Tibial nerve (tissue), 4 donors: ENCODE measurements around the gene CELF3.

Experiments used
- EP300 ChIP-seq, 2 donors: sonication (generic); formaldehyde crosslinking; IDR thresholded peaks; one replicate each; pipeline ENCODE4 v1.6.1; 2017; ENCODE audit warnings: antibody characterized with exemption in 2 of 2, mild to moderate bottlenecking in 1 of 2
- POLR2A ChIP-seq, 2 donors: fragments of 450-650 bp; IDR thresholded peaks; one replicate each; pipeline ENCODE4 v1.6.1; 2017; ENCODE audit warnings: antibody characterized with exemption in 2 of 2, mild to moderate bottlenecking in 2 of 2, moderate library complexity in 2 of 2
- TF ChIP-seq, protein P1 (sequence below), 5 experiments: fragments of 200-600 bp in 3 of 5; fragments of 450-650 bp in 2 of 5; sonication (generic) in 3 of 5; IDR thresholded peaks; one replicate each; pipeline ENCODE4 v1.5.1; 2016 to 2019; ENCODE audit warnings: antibody characterized with exemption in 5 of 5, mild to moderate bottlenecking in 3 of 5, moderate library complexity in 2 of 5

- TF ChIP-seq, protein P1, sequence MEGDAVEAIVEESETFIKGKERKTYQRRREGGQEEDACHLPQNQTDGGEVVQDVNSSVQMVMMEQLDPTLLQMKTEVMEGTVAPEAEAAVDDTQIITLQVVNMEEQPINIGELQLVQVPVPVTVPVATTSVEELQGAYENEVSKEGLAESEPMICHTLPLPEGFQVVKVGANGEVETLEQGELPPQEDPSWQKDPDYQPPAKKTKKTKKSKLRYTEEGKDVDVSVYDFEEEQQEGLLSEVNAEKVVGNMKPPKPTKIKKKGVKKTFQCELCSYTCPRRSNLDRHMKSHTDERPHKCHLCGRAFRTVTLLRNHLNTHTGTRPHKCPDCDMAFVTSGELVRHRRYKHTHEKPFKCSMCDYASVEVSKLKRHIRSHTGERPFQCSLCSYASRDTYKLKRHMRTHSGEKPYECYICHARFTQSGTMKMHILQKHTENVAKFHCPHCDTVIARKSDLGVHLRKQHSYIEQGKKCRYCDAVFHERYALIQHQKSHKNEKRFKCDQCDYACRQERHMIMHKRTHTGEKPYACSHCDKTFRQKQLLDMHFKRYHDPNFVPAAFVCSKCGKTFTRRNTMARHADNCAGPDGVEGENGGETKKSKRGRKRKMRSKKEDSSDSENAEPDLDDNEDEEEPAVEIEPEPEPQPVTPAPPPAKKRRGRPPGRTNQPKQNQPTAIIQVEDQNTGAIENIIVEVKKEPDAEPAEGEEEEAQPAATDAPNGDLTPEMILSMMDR (IDR thresholded peaks at IDR 0.05), result no peak
- TF ChIP-seq POLR2A (IDR thresholded peaks at IDR 0.05) (no peak), EP300 (IDR thresholded peaks at IDR 0.05) (no peak)
Measured at GRCh38 chr1:151708891-151709290, 7.7 kb downstream of the CELF3 start.
